HEK293 (cell line): Measurements from ENCODE around the gene RASA3.

Experiments used
- CTCF ChIA-PET: fragments of 350-600 bp; formaldehyde crosslinking; extraction: SDS; loops from one replicate; lab custom pipeline; 2021; ENCODE audit warnings: antibody characterized with exemption; lab: Yijun Ruan, JAX
- POLR2A ChIA-PET: fragments of 300-600 bp; formaldehyde crosslinking; extraction: SDS; loops from one replicate; lab custom pipeline; 2020; ENCODE audit warnings: antibody characterized with exemption, inconsistent platforms; lab: Yijun Ruan, JAX
- H3K27ac ChIP-seq: fragments of 200-500 bp; sonication (Bioruptor generic); 2 replicates; pipeline ENCODE4 v1.5.1; 2014; ENCODE audit warnings: low read depth, low read length, control low read depth, inconsistent platforms; ENCODE audit errors: extremely low read depth
- H3K36me3 ChIP-seq, 2 experiments: fragments of 200-500 bp in 1 of 2; sonication (Bioruptor generic) in 1 of 2; 1 replicate in 1 of 2; 2 replicates in 1 of 2; pipeline ENCODE4 v1.5.1; 2014 to 2017; ENCODE audit warnings: inconsistent platforms in 2 of 2, low read length in 2 of 2; ENCODE audit not compliant: control insufficient read depth in 2 of 2, insufficient read depth in 1 of 2
- H3K4me1 ChIP-seq: fragments of 200-500 bp; sonication (Bioruptor generic); 2 replicates; pipeline ENCODE4 v1.5.1; 2014; ENCODE audit warnings: mild to moderate bottlenecking, low read length, inconsistent platforms; ENCODE audit not compliant: control insufficient read depth, insufficient read depth
- H3K4me3 ChIP-seq: 2 replicates; pipeline ENCODE4 v1.5.1; 2011; ENCODE audit warnings: low read depth, mild to moderate bottlenecking, control low read depth, low read length, moderate library complexity
- H3K9me3 ChIP-seq: fragments of 200-500 bp; sonication (Bioruptor generic); 2 replicates; pipeline ENCODE4 v1.5.1; 2014; ENCODE audit warnings: low read depth, low read length, inconsistent platforms; ENCODE audit not compliant: control insufficient read depth, insufficient read depth
- ELK4 ChIP-seq: IDR thresholded peaks from 2 replicates; pipeline ENCODE4 v1.6.1; 2011; ENCODE audit warnings: mild to moderate bottlenecking, low read depth, low read length, borderline replicate concordance
- KLF1 ChIP-seq: fragments of 450-650 bp; formaldehyde crosslinking; IDR thresholded peaks from 2 replicates; pipeline ENCODE4 v1.5.1; 2016; ENCODE audit warnings: missing biosample characterization, missing genetic modification characterization
- OSR2 ChIP-seq: fragments of 450-650 bp; formaldehyde crosslinking; IDR thresholded peaks from 2 replicates; pipeline ENCODE4 v1.5.1; 2016; ENCODE audit warnings: missing biosample characterization, missing genetic modification characterization
- PRDM4 ChIP-seq: fragments of 450-650 bp; formaldehyde crosslinking; IDR thresholded peaks from 2 replicates; pipeline ENCODE4 v1.5.1; 2017; ENCODE audit warnings: missing biosample characterization, missing genetic modification characterization
- REPIN1 ChIP-seq: fragments of 450-650 bp; formaldehyde crosslinking; IDR thresholded peaks from 2 replicates; pipeline ENCODE4 v1.5.1; 2017; ENCODE audit warnings: missing biosample characterization, missing genetic modification characterization, low read depth
- REST ChIP-seq: fragments of 450-650 bp; formaldehyde crosslinking; IDR thresholded peaks from 2 replicates; pipeline ENCODE4 v1.5.1; 2016; ENCODE audit warnings: missing biosample characterization, missing genetic modification characterization
- ZFHX2 ChIP-seq: fragments of 450-650 bp; formaldehyde crosslinking; conservative IDR thresholded peaks from 2 replicates; pipeline ENCODE4 v1.5.1; 2016; ENCODE audit warnings: missing biosample characterization, missing genetic modification characterization
- ZNF114 ChIP-seq: fragments of 450-650 bp; formaldehyde crosslinking; IDR thresholded peaks from 2 replicates; pipeline ENCODE4 v1.5.0; 2017; ENCODE audit warnings: missing biosample characterization, missing genetic modification characterization
- ZNF138 ChIP-seq: fragments of 450-650 bp; formaldehyde crosslinking; IDR thresholded peaks from 2 replicates; pipeline ENCODE4 v1.5.1; 2016; ENCODE audit warnings: missing biosample characterization, missing genetic modification characterization, borderline replicate concordance
- ZNF140 ChIP-seq: fragments of 450-650 bp; formaldehyde crosslinking; IDR thresholded peaks from 2 replicates; pipeline ENCODE4 v1.5.1; 2016; ENCODE audit warnings: missing biosample characterization, missing genetic modification characterization
- ZNF175 ChIP-seq: fragments of 450-650 bp; formaldehyde crosslinking; IDR thresholded peaks from 2 replicates; pipeline ENCODE4 v1.5.1; 2016; ENCODE audit warnings: missing biosample characterization, missing genetic modification characterization
- ZNF19 ChIP-seq: fragments of 450-650 bp; formaldehyde crosslinking; IDR thresholded peaks from 2 replicates; pipeline ENCODE4; 2016; ENCODE audit warnings: missing biosample characterization, missing genetic modification characterization, low read depth
- ZNF292 ChIP-seq: fragments of 450-650 bp; formaldehyde crosslinking; IDR thresholded peaks from 2 replicates; pipeline ENCODE4 v1.5.1; 2016; ENCODE audit warnings: low read depth, missing biosample characterization, missing genetic modification characterization, borderline replicate concordance
- ZNF302 ChIP-seq: fragments of 450-650 bp; formaldehyde crosslinking; IDR thresholded peaks from 2 replicates; pipeline ENCODE4 v1.5.1; 2016; ENCODE audit warnings: missing biosample characterization, missing genetic modification characterization, low read depth
- ZNF341 ChIP-seq: fragments of 450-650 bp; formaldehyde crosslinking; IDR thresholded peaks from 2 replicates; pipeline ENCODE4; 2016; ENCODE audit warnings: low read depth, missing biosample characterization, missing genetic modification characterization
- ZNF394 ChIP-seq: fragments of 450-650 bp; formaldehyde crosslinking; IDR thresholded peaks from 2 replicates; pipeline ENCODE4 v1.5.1; 2016; ENCODE audit warnings: missing biosample characterization, missing genetic modification characterization, mild to moderate bottlenecking, moderate library complexity, borderline replicate concordance
- ZNF510 ChIP-seq: fragments of 450-650 bp; formaldehyde crosslinking; IDR thresholded peaks from 2 replicates; pipeline ENCODE4 v1.5.1; 2018; ENCODE audit warnings: mild to moderate bottlenecking, missing genetic modification characterization, missing biosample characterization; ENCODE audit not compliant: insufficient replicate concordance
- ZNF548 ChIP-seq: fragments of 450-650 bp; formaldehyde crosslinking; IDR thresholded peaks from 2 replicates; pipeline ENCODE4 v1.5.1; 2016; ENCODE audit warnings: missing biosample characterization, missing genetic modification characterization
- ZNF585B ChIP-seq: fragments of 450-650 bp; formaldehyde crosslinking; IDR thresholded peaks from 2 replicates; pipeline ENCODE4 v1.5.1; 2016; ENCODE audit warnings: missing biosample characterization, missing genetic modification characterization
- ZNF701 ChIP-seq: fragments of 450-650 bp; formaldehyde crosslinking; IDR thresholded peaks from 2 replicates; pipeline ENCODE4 v1.5.1; 2016; ENCODE audit warnings: missing biosample characterization, missing genetic modification characterization
- ZNF768 ChIP-seq: fragments of 450-650 bp; formaldehyde crosslinking; IDR thresholded peaks from 2 replicates; pipeline ENCODE4 v1.5.1; 2018; ENCODE audit warnings: missing biosample characterization, mild to moderate bottlenecking, missing genetic modification characterization

Gene RASA3

GRCh38 chr13:114152831-114153371 is 20.5 kb upstream of the RASA3 start (continued):
- no peak for TF ChIP-seq PRDM4
- no peak for TF ChIP-seq ZNF548 (tag by site-specific recombination)
- no peak for TF ChIP-seq KLF1 (tag by site-specific recombination)
- no peak for TF ChIP-seq ZNF19 (tag by site-specific recombination)

GRCh38 chr13:114152285-114152645 is 19.8 kb upstream of the RASA3 start:
- ChIA-PET POLR2A (no interaction called here), CTCF (no interaction called here)
- no peak overlapping the region for H3K27ac ChIP-seq
- no peaks in the 10 kb centered on the region for H3K4me1 ChIP-seq
- no peak for TF ChIP-seq ZNF140 (tag by site-specific recombination)
- no peak for TF ChIP-seq ZNF585B (tag by site-specific recombination)
- TF ChIP-seq ZNF394 (tag by site-specific recombination), result no peak
- H3K9me3 ChIP-seq, result no peaks in the 10 kb centered on the region
- H3K36me3 ChIP-seq, result no peaks in the 10 kb centered on the region
- no peak overlapping the region for H3K4me3 ChIP-seq

GRCh38 chr13:114151565-114152284 is 19.3 kb upstream of the RASA3 start:
- Histone ChIP-seq H3K4me1 (no peaks in the 10 kb centered on the region), H3K27ac (no peak overlapping the region)
- no peak for TF ChIP-seq ZNF510 (tag by site-specific recombination)
- peak; percentile 60 for TF ChIP-seq ZNF341 (tag by site-specific recombination)
- no peak for TF ChIP-seq ZNF175 (tag by site-specific recombination)
- TF ChIP-seq ZNF138 (tag by site-specific recombination), result no peak
- TF ChIP-seq ZFHX2 (tag by site-specific recombination), result peak; percentile 51
- no peak for TF ChIP-seq ZNF114 (tag by site-specific recombination)
- TF ChIP-seq, all 188 proteins: peak for 2
- H3K4me3 ChIP-seq, result no peak overlapping the region
- no peaks in the 10 kb centered on the region for H3K9me3 ChIP-seq
- POLR2A ChIA-PET, result no interaction called here
- H3K36me3 ChIP-seq, result no peaks in the 10 kb centered on the region
- CTCF ChIA-PET, result no interaction called here

- POLR2A ChIA-PET, result no interaction called here
- Histone ChIP-seq H3K27ac (no peak overlapping the region), H3K9me3 (no peaks in the 10 kb centered on the region), H3K4me3 (no peak overlapping the region), H3K4me1 (no peaks in the 10 kb centered on the region), H3K36me3 (no peaks in the 10 kb centered on the region)
- CTCF ChIA-PET, result no interaction called here
- TF ChIP-seq REST (tag by site-specific recombination) (no peak), REPIN1 (tag by site-specific recombination) (no peak), ZNF292 (tag by site-specific recombination) (no peak), OSR2 (tag by site-specific recombination) (no peak), ZNF114 (tag by site-specific recombination) (no peak), ZNF768 (no peak), ZNF701 (tag by site-specific recombination) (no peak), ELK4 (no peak), ZNF302 (tag by site-specific recombination) (no peak)
Observed at GRCh38 chr13:114151031-114151430, 18.6 kb upstream of the RASA3 start.
